Bone marrow (tissue), 2 donors: ENCODE data around the gene EN2.

Experiments used
- DNase-seq, 2 donors: peaks; one replicate each; lab custom pipeline; 2025; lab: John Stamatoyannopoulos, UW

The EN2 gene

DNA sequence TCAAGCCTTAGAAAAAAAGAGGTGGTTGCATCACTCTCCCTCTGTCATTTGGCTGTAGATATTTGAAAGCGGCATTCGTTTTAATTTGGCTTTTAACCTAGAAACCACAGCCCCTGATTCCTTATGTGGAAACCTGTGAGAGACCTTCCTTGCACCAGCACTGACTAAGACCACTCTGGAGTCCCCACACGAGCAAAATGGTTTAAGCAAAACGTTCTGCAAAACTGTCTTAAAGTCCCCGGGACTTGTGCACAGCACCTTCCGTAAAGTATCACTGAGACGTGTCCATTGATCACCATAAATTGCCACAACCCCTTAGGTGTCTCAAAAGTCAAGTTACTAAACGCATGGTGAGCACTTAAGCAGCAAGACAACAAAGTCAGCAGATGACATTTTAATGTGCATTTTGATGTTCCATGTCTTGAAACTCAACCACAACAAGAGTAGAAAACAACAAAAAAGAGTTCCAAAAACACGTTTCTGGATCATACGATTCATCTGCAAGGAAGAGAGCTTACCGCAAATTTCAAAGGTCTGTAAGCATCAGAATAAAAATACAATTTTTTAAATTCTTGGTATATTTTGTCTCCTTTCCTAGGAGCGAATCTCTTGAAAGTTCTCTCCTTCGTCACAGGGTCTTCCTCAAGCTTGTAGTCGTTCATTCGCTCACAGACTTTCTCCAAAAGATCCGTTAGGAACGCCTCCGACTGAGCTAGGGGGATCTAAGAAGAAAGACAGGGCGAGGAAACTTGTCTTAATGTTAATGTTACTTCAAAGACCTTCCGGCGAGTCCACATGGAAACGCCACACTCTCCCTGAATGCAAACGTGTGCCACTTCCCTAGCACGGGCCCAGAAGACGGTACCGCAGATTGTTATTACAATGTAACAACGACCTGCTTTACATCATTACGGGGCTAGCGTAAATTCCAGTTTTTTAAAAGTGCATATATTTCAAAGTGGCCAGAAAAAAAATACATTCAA, 50.7 kb downstream of the EN2 start:
- no peak for DNase-seq

DNA sequence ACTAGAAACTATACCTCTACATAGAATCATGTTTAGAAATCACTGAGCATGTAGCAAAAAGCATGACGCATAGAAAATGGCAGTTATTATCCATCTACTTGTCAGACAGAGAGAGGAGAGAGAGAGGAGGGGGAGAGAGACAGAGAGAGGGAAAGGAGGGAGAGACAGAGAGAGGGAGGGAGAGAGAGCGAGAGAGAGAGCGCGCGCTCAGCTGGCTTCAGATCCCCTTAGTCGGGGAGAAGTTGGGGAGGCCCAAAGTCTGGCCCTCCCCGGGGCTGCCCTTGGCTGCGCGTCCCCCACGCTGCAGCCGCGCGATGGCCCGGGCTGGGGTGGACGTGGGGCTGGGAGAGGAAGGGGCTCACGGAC, 51.4 kb downstream of the EN2 start:
- no peak for DNase-seq

DNA sequence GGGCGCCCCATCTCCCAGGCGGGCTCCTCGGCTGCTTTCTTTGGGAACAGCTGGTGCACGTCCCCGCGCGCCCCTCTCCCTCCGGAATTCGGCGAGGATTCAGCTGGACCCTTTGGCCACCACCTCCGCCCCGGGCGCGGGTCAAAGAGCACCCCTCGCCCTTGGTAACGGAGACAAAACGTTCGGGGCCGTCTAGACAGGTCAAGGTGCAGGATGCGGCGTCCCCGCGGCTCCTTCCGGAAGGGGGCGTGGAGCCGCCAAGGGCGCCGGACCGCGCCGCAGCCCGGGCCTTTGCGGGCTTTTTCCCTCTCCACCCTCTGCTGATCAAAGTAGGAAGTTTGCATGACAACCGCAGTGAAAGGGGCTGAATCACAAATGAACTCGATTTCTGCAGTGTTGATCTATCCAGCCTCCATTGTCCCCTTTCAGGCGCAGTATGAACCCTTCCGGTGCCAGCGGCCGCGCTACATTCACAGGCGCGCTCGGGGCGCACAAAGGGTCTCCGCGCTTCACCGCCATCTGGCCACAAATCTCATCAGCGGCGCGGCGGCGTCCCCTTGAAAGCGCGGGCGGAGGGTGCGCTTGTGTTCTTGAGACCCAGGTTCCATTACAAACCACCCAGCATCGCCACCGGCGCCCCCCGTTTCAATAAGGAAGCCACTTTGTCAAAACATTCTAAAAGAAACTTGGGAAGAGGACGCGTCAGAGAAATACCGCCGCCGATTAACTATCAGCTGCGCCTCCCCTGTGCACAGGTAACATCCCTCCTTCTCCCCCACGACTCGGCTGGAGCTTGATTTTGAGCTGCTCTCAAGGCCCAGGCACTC, 52.0 kb downstream of the EN2 start:
- DNase-seq: no peak

DNA sequence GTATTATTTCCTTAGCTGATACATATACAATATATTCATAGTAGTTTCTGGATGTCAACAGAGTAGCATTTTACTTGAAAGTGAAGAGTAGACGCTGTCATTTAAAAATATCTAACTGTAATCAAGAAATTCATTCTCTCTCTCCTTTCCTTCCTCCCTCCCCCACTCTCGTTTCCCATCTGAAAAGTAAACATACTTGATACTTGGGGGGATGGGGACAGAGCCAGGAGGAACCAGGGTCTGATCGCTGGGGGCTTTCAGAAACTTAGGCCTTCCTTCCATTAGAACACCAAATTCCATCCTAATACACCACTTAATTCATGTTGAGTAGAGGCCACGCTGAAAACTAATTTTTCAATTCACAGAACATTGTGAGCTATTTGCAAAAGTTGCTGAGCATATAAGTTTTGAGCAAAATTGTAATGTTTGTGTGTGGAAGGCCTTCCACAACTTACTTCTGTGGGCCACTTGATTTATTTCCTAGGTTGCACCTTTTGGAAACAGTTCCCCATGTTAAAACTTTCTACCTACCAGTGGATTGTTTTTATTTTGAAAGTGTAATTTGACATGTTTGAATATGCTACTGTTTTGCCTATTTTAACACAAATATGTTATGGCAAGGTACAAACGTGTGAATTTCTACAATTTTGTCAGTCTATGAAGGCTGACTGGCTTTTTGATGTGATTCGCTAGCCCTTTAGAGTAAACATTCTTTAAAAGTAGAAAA, 53.2 kb downstream of the EN2 start:
- no peak for DNase-seq

DNA sequence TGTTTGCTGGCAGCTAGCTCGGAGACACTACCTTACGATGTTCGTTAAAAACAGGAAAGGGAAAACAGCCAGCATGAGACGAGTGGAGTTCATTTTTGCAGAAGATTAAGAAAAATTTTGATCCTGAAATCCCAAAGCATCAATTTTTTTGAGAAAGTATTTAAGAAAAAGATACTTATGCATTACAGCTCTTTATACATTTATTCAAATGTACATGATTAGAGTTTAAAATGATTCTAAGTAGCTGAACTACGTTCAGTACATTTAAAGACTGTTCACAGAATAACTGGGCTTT, 53.7 kb downstream of the EN2 start:
- DNase-seq: no peak

DNA sequence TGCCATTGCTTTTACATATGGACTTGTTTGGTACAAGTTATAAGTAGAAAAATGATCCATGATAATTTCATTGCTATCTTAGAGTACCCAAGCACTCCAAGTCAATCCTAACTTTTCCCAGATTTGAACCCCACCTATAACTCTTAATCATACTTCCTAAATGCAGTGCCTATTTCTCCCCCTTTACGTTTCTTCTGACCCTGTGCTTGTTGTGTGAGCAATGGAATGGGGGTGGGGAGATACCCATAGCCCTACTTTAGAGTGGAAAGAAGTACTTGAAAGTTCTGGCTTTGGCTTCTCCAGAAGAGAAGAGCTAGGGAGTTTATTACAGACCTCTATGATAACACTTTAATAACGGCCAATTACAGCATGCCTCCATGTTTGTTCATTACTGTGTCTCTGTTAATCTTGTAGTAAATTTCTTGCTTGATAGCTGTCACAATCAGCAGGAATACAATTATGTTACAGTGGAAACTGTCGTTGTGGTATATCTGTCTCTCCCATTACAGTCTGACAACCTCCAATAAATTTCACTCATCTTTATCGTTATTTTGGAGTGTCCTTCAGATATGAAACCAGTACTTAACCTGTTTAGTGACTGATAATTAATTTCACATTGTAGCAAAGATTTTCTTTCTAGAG, 54.4 kb downstream of the EN2 start:
- no peak for DNase-seq

DNA sequence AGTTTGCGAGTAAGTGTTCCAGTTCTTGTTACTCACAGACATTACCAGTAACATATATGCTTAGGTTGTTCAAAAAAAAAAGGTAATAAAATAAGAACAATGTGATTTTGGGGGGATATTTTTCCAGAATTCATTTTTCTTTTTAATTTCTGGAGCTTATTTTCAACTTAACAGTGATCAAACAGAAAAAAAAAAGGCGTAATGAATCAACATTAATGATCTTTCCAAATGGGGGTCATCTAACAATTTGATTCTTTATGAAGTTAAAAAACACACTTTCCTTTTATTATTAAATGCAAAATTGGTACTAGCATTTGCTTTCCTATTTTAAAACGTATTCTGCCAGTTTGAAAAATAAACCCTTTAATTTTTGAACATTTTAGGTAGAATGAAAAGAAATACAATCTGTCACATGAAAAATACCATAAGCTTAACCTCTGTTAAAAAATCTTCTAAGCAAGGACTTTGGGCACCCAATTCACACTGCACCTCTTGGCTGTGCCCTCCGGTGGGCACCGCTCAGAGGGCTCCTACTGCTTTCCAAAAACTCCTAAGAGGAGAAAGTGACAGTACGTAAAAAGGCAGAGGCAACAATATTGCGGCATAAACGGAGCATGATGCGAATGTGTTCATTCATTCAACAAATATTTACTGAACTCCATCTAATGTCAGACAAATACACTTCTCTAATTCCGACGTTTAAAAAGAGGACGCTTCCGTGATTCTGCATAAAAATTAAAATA, 55.8 kb downstream of the EN2 start:
- no peak for DNase-seq

DNA sequence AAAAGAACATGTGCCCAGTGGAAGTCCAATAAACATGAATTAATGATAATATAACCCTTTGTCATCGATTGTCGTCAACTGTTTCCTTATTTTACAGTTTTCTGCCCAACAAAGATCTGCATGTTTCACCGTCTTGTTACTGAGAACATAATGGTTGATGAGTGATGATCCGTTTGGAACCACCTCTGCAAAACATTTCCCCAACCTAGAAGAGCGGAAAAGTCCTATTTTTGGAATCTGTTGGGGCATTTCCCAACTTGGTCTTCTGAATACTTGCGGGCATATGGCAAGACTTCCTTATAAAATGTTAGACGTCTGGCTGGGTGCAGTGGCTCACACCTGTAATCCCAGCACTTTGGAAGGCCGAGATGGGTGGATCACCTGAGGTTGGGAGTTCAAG, 56.4 kb downstream of the EN2 start:
- no peak for DNase-seq
